Hepatocyte (in vitro differentiated cells): ENCODE results near the gene TXNDC5.

Experiments
- CTCF ChIP-seq: fragments of 200-600 bp; sonication (generic); IDR thresholded peaks from 2 replicates; pipeline ENCODE4 v1.5.1; 2016; ENCODE audit warnings: antibody characterized with exemption, mild to moderate bottlenecking; ENCODE audit not compliant: poor library complexity
- EZH2 ChIP-seq: fragments of 200-600 bp; sonication (generic); IDR thresholded peaks from 2 replicates; pipeline ENCODE4 v1.6.1; 2016; ENCODE audit warnings: antibody characterized with exemption, mild to moderate bottlenecking, borderline replicate concordance
- EZH2phosphoT487 ChIP-seq: fragments of 200-600 bp; sonication (generic); IDR thresholded peaks from one replicate; pipeline ENCODE4 v1.6.1; 2018; ENCODE audit warnings: antibody characterized with exemption, mild to moderate bottlenecking, low read depth, moderate library complexity; ENCODE audit not compliant: unreplicated experiment, severe bottlenecking

- TF ChIP-seq EZH2phosphoT487 (no peak), CTCF (no peak), EZH2 (no peak)
Measured at GRCh38 chr6:7851780-7852179, 58.8 kb downstream of the TXNDC5 start.
